Lung (tissue), 12 donors: ENCODE measurements around the gene KRAS. TPM values are rescaled to one million over a fixed set of nuclear protein-coding genes. Genes with fewer than 3 reads are reported as not detected.

Experiments used
- ATAC-seq: fragments of 200-7000 bp; cut with Tn5 transposase; one replicate; pipeline ENCODE4 v1.9.1; 2020; ENCODE audit warnings: moderate number of reproducible peaks; ENCODE audit not compliant: insufficient read depth, low FRiP score
- DNase-seq, 3 donors: peaks; one replicate each; pipeline ENCODE4 v3.0.0-alpha.2; 2013 to 2017
- H3K27ac ChIP-seq, 2 donors: one replicate each; pipeline ENCODE4 v1.5.1; 2013; ENCODE audit warnings: mild to moderate bottlenecking in 2 of 2, moderate library complexity in 2 of 2, control low read depth in 1 of 2, inconsistent platforms in 1 of 2, low read depth in 1 of 2, low read length in 1 of 2
- H3K27me3 ChIP-seq, 3 donors: one replicate each; pipeline ENCODE4 v1.5.1; 2013; ENCODE audit warnings: low read length in 2 of 3; ENCODE audit not compliant: control insufficient read depth in 3 of 3, insufficient read depth in 3 of 3
- H3K36me3 ChIP-seq, 4 donors: one replicate each; pipeline ENCODE4 v1.5.1; 2013; ENCODE audit warnings: low read length in 4 of 4, mild to moderate bottlenecking in 1 of 4, moderate library complexity in 1 of 4; ENCODE audit not compliant: control insufficient read depth in 4 of 4, insufficient read depth in 4 of 4
- H3K4me1 ChIP-seq, 5 donors: one replicate each; pipeline ENCODE4 v1.5.1; 2013; ENCODE audit warnings: low read length in 5 of 5, mild to moderate bottlenecking in 2 of 5, moderate library complexity in 1 of 5; ENCODE audit not compliant: control insufficient read depth in 5 of 5, insufficient read depth in 5 of 5
- H3K4me3 ChIP-seq: one replicate; pipeline ENCODE4 v1.5.1; 2013; ENCODE audit warnings: mild to moderate bottlenecking, control low read depth, moderate library complexity
- H3K9ac ChIP-seq, 2 donors: one replicate each; pipeline ENCODE4 v1.5.1; 2013; ENCODE audit warnings: low read length in 2 of 2, control low read depth in 1 of 2; ENCODE audit not compliant: insufficient read depth in 1 of 2
- H3K9me3 ChIP-seq, 4 donors: one replicate each; pipeline ENCODE4 v1.5.1; 2013; ENCODE audit warnings: low read length in 3 of 4, mild to moderate bottlenecking in 1 of 4, moderate library complexity in 1 of 4; ENCODE audit not compliant: control insufficient read depth in 4 of 4, insufficient read depth in 3 of 4
- CTCF ChIP-seq: IDR thresholded peaks from 2 replicates; pipeline ENCODE4 v1.5.1; 2012; ENCODE audit warnings: mild to moderate bottlenecking; ENCODE audit errors: control extremely low read depth, extremely low read depth
- WGBS, 2 donors: extraction: QIAGEN DNeasy Blood & Tissue Kit; methylation state at CpG; one replicate each; pipeline ENCODE4 v1.1.7; 2013; 5-methylcytosine and 5-hydroxymethylcytosine counted together
- polyA plus RNA-seq, 2 donors: library from polyadenylated mRNA; stranded (reverse); fragments of 200-250 nt; gene quantifications; one replicate each; pipeline ENCODE4 v1.2.1, GENCODE V29; 2013
- total RNA-seq, 2 donors: library from RNA; depleted of rRNA in 1 of 2; stranded (reverse); fragments of >200 nt in 1 of 2; gene quantifications; one replicate each; pipeline ENCODE4 v1.2.1, GENCODE V29; 2014 to 2021
- donor health status: control.
- donor health status: control.
- donor health status: Bipolar disorder and iron deficiency.
- donor health status: healthy.
- donor health status: DM: yes; HTN: yes; CAD: no.

Gene KRAS
- total and polyA plus RNA-seq, 4 donors = 9.8 to 30.4 (median 18.2) TPM

DNA sequence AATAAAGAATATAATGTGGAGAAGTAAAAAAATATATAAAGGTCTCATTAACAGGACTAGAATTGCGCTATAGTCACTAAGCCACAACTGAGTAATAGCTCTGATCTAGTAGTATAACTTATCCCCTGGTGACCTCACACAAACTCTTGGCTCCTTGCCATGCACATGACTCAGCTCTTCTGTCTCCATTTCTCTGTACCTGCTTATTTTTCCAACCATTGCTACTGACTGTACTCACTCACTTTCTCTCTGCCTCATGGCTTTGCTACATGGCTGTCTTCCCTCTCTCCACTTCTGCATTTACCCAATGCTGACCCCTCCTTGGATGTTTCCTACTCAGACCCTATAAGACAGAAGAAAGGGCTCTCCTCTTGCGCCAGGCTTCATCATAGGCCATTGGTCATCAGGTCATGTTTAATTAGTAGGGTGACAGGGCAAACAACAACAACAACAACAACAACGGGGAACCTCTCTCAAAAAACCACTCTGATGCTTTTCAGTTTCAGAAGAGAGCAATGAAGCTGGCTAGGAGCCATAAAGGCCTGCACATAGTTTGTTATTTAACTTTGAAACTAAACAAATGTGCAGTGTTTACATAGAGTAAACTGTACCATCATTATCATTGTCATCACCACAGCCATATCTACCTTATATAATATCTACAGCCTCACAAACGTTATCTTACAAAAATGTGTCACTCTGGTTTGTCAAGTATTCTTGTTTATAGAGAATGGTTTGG, 25.6 kb upstream of the KRAS start:
- H3K9me3 ChIP-seq = no peaks in the 10 kb centered on the region
- peaks cover 0 to 5% (median 2%) of the 10 kb centered on the region in 5 donors for H3K4me1 ChIP-seq
- DNase-seq (peak; percentile 30 to 67 (median 66)), ATAC-seq (no peak)
- H3K9ac ChIP-seq = no peak overlapping the region
- H3K27me3 ChIP-seq = no peaks in the 10 kb centered on the region
- no peak overlapping the region for H3K27ac ChIP-seq
- H3K4me3 ChIP-seq = no peak overlapping the region
- WGBS, 2 donors = 71 to 81% methylated on average over 4 of the region's 4 CpGs
- no peaks in the 10 kb centered on the region for H3K36me3 ChIP-seq
- no peak for TF ChIP-seq CTCF

- TF ChIP-seq CTCF = no peak
- ATAC-seq (no peak), DNase-seq (no peak)
- no peak overlapping the region for H3K9ac ChIP-seq
- 79 to 84% methylated on average over 4 of the region's 4 CpGs for WGBS, 2 donors
- no peaks in the 10 kb centered on the region for H3K9me3 ChIP-seq
- H3K27ac ChIP-seq = no peak overlapping the region
- no peak overlapping the region for H3K4me3 ChIP-seq
- H3K36me3 ChIP-seq = no peaks in the 10 kb centered on the region
- H3K4me1 ChIP-seq = peaks cover 0 to 5% (median 2%) of the 10 kb centered on the region in 5 donors
- no peaks in the 10 kb centered on the region for H3K27me3 ChIP-seq
Measured at GRCh38 chr12:25271486-25272098, 20.9 kb upstream of the KRAS start.

GRCh38 chr12:25269701-25270100, 19.0 kb upstream of the KRAS start:
- Histone ChIP-seq H3K27ac (no peak overlapping the region), H3K27me3 (no peaks in the 10 kb centered on the region), H3K36me3 (no peaks in the 10 kb centered on the region), H3K4me3 (no peak overlapping the region), H3K9me3 (no peaks in the 10 kb centered on the region), H3K9ac (no peak overlapping the region), H3K4me1 (no peaks in the 10 kb centered on the region)
- WGBS, 2 donors = 77 to 83% methylated on average over 2 of the region's 2 CpGs
- no peak for ATAC-seq
- TF ChIP-seq CTCF = no peak
- no peak for DNase-seq

GRCh38 chr12:25266497-25266896, 15.8 kb upstream of the KRAS start:
- Histone ChIP-seq H3K4me3 (no peak overlapping the region), H3K9me3 (no peaks in the 10 kb centered on the region), H3K9ac (no peak overlapping the region), H3K36me3 (no peaks in the 10 kb centered on the region), H3K4me1 (no peaks in the 10 kb centered on the region), H3K27ac (no peak overlapping the region), H3K27me3 (no peaks in the 10 kb centered on the region)
- no peak for ATAC-seq
- DNase-seq = peak in 1 of 3 donors; percentile 24
- TF ChIP-seq CTCF = no peak
